ENCODE measurements around the gene FAM229A.

Gene FAM229A

GRCh38 chr1:32332290-32333079 lies 29.8 kb downstream of the FAM229A start:
- DNase-seq (ENCODE audit: low read depth in 3 of 3, low spot score in 1 of 3): no peak

- DNase-seq (ENCODE audit: low read depth in 3 of 3, low spot score in 1 of 3): no peak
Measured at GRCh38 chr1:32331549-32331948, 30.7 kb downstream of the FAM229A start.

- DNase-seq (ENCODE audit: low read depth in 3 of 3, low spot score in 1 of 3): no peak
Measured at GRCh38 chr1:32330558-32331151, 31.6 kb downstream of the FAM229A start.

- DNase-seq (ENCODE audit: low read depth in 3 of 3, low spot score in 1 of 3): no peak
Measured at GRCh38 chr1:32329931-32330466, 32.3 kb downstream of the FAM229A start.

- DNase-seq (ENCODE audit: low read depth in 3 of 3, low spot score in 1 of 3): no peak
Measured at GRCh38 chr1:32327204-32327603, 35.1 kb downstream of the FAM229A start.

- DNase-seq (ENCODE audit: low read depth in 3 of 3, low spot score in 1 of 3): no peak
Measured at GRCh38 chr1:32321712-32322291, 40.5 kb downstream of the FAM229A start.

- no peak for DNase-seq (ENCODE audit: low read depth in 3 of 3, low spot score in 1 of 3)
Measured at GRCh38 chr1:32318127-32318869, 44.0 kb downstream of the FAM229A start.

- DNase-seq (ENCODE audit: low read depth in 3 of 3, low spot score in 1 of 3): no peak
Measured at GRCh38 chr1:32316903-32317277, 45.4 kb downstream of the FAM229A start.

- DNase-seq (ENCODE audit: low read depth in 3 of 3, low spot score in 1 of 3): no peak
Measured at GRCh38 chr1:32311709-32312393, 50.4 kb downstream of the FAM229A start.

All from stimulated activated CD4-positive, alpha-beta T cell treated with anti-CD3 and anti-CD28 coated beads, TNF-alpha, amount 100 ng/mL, for 1 hour (primary cell).